ENCODE measurements around the gene PASK.

- TF ChIP-seq CTCF (IDR thresholded peaks at IDR 0.05; ENCODE audit: poor library complexity), result no peak
- no peak for TF ChIP-seq EZH2 (IDR thresholded peaks at IDR 0.05; ENCODE audit: borderline replicate concordance)
- TF ChIP-seq EZH2phosphoT487 (IDR thresholded peaks at IDR 0.05; ENCODE audit: low read depth, severe bottlenecking, unreplicated experiment), result no peak
These were observed at the start of gene PASK for GRCh38 chr2:241148891-241149674.

Measured in hepatocyte (in vitro differentiated cells).